OCI-LY1 (cell line): ENCODE results near the gene ASB2.

Experiments used
- H2AFZ ChIP-seq: fragments of 200-600 bp; sonication (generic), shearing (Covaris generic); 2 replicates; pipeline ENCODE4 v1.6.0; 2014; ENCODE audit warnings: antibody characterized with exemption, mild to moderate bottlenecking, low read length
- H3F3A ChIP-seq: fragments of 200-600 bp; sonication (generic), shearing (Covaris generic); 2 replicates; pipeline ENCODE4 v1.6.0; 2014; ENCODE audit warnings: mild to moderate bottlenecking, antibody characterized with exemption, low read length, moderate library complexity; ENCODE audit not compliant: insufficient read depth
- H3K27ac ChIP-seq: fragments of 200-600 bp; sonication (generic); 2 replicates; pipeline ENCODE4 v1.5.1; 2014; ENCODE audit warnings: low read length, mixed run types, mild to moderate bottlenecking, low read depth; ENCODE audit not compliant: poor library complexity, severe bottlenecking
- H3K27me3 ChIP-seq: fragments of 200-600 bp; sonication (generic); 2 replicates; pipeline ENCODE4 v1.6.0; 2014; ENCODE audit warnings: antibody characterized with exemption, mild to moderate bottlenecking, low read length, moderate library complexity; ENCODE audit not compliant: insufficient read depth
- H3K36me3 ChIP-seq: fragments of 200-600 bp; sonication (generic); 2 replicates; pipeline ENCODE4 v1.6.1; 2014; ENCODE audit warnings: mild to moderate bottlenecking, antibody characterized with exemption, low read length, moderate library complexity, mixed read lengths; ENCODE audit not compliant: insufficient read depth
- H3K4me1 ChIP-seq: fragments of 200-600 bp; sonication (generic); 2 replicates; pipeline ENCODE4 v1.5.1; 2014; ENCODE audit warnings: mild to moderate bottlenecking, low read length, moderate library complexity; ENCODE audit not compliant: insufficient read depth, severe bottlenecking
- H3K4me2 ChIP-seq: fragments of 200-600 bp; sonication (generic), shearing (Covaris generic); 2 replicates; pipeline ENCODE4 v1.6.1; 2014; ENCODE audit warnings: low read length
- H3K4me3 ChIP-seq: fragments of 200-600 bp; sonication (generic); 2 replicates; pipeline ENCODE4 v1.5.1; 2014; ENCODE audit warnings: low read length, low read depth, mild to moderate bottlenecking, mixed read lengths; ENCODE audit not compliant: poor library complexity, severe bottlenecking
- H3K79me2 ChIP-seq: fragments of 200-600 bp; shearing (Covaris generic); 2 replicates; pipeline ENCODE4 v1.6.1; 2016; ENCODE audit warnings: mixed run types, low read length, mixed read lengths; ENCODE audit not compliant: insufficient read depth
- H3K9ac ChIP-seq: fragments of 200-600 bp; sonication (generic), shearing (Covaris generic); 2 replicates; pipeline ENCODE4 v1.6.1; 2014; ENCODE audit warnings: mild to moderate bottlenecking, low read length, mixed read lengths
- H3K9me2 ChIP-seq: fragments of 200-600 bp; sonication (generic), shearing (Covaris generic); 2 replicates; pipeline ENCODE4 v1.6.1; 2014; ENCODE audit warnings: low read depth, mild to moderate bottlenecking, low read length, mixed read lengths
- H3K9me3 ChIP-seq: fragments of 200-600 bp; shearing (Covaris generic); 2 replicates; pipeline ENCODE4 v1.6.1; 2014; ENCODE audit warnings: low read length, mixed read lengths
- H4K20me1 ChIP-seq: fragments of 200-600 bp; sonication (generic), shearing (Covaris generic); 2 replicates; pipeline ENCODE4 v1.6.0; 2016; ENCODE audit warnings: mild to moderate bottlenecking, low read length; ENCODE audit not compliant: insufficient read depth
- EZH2 ChIP-seq: fragments of 200-600 bp; sonication (generic), shearing (Covaris generic); IDR thresholded peaks from 2 replicates; pipeline ENCODE4 v1.8.0; 2017; ENCODE audit warnings: borderline replicate concordance, mixed run types, mild to moderate bottlenecking, antibody characterized with exemption, low read length, moderate library complexity, mixed read lengths
- TF ChIP-seq, protein P1 (sequence below): fragments of 200-600 bp; sonication (generic), shearing (Covaris generic); IDR thresholded peaks from 2 replicates; pipeline ENCODE4 v1.5.1; 2017; ENCODE audit warnings: mild to moderate bottlenecking, antibody characterized with exemption, low read length, moderate library complexity, mixed read lengths

The ASB2 gene

GRCh38 chr14:93991212-93991611 lies 14.8 kb upstream of the ASB2 start:
- Histone ChIP-seq H3K79me2 (no peaks in the 10 kb centered on the region), H3K4me1 (no peaks in the 10 kb centered on the region), H3K9ac (no peak overlapping the region), H3K36me3 (no peaks in the 10 kb centered on the region), H3K9me3 (no peaks in the 10 kb centered on the region), H3F3A (no peaks in the 10 kb centered on the region), H4K20me1 (no peaks in the 10 kb centered on the region), H2AFZ (no peak overlapping the region), H3K4me3 (no peak overlapping the region), H3K27ac (no peak overlapping the region), H3K9me2 (no peaks in the 10 kb centered on the region), H3K4me2 (no peak overlapping the region), H3K27me3 (no peaks in the 10 kb centered on the region)
- no peak for TF ChIP-seq EZH2
- TF ChIP-seq, protein P1, sequence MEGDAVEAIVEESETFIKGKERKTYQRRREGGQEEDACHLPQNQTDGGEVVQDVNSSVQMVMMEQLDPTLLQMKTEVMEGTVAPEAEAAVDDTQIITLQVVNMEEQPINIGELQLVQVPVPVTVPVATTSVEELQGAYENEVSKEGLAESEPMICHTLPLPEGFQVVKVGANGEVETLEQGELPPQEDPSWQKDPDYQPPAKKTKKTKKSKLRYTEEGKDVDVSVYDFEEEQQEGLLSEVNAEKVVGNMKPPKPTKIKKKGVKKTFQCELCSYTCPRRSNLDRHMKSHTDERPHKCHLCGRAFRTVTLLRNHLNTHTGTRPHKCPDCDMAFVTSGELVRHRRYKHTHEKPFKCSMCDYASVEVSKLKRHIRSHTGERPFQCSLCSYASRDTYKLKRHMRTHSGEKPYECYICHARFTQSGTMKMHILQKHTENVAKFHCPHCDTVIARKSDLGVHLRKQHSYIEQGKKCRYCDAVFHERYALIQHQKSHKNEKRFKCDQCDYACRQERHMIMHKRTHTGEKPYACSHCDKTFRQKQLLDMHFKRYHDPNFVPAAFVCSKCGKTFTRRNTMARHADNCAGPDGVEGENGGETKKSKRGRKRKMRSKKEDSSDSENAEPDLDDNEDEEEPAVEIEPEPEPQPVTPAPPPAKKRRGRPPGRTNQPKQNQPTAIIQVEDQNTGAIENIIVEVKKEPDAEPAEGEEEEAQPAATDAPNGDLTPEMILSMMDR = no peak

DNA sequence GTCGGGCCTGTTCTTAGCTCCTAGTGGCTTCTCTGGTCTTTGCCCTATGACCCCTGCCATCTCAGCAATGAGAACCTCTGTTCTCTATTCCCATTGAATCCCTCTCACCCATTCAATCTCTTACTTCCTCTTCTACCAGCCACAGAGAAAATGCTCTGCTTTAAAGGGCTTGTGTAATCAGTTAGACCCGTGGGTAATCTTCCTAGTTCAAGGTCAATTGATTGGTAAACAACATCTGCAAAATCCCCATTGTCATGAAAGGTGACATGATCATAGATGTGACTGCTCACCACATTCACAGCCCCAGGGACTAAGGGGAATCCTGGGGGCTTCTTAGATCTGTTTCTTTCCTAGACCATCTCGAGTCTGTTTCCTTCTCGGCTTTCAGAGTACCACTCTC lies 13.6 kb upstream of the ASB2 start:
- Histone ChIP-seq H3K9me2 (no peaks in the 10 kb centered on the region), H3K27ac (no peak overlapping the region), H3K36me3 (no peaks in the 10 kb centered on the region), H3K9ac (no peak overlapping the region), H2AFZ (no peak overlapping the region), H4K20me1 (no peaks in the 10 kb centered on the region), H3F3A (no peaks in the 10 kb centered on the region), H3K79me2 (no peaks in the 10 kb centered on the region), H3K4me3 (no peak overlapping the region), H3K4me2 (no peak overlapping the region), H3K9me3 (no peaks in the 10 kb centered on the region), H3K4me1 (peaks cover 10% of the 10 kb centered on the region), H3K27me3 (no peaks in the 10 kb centered on the region)
- TF ChIP-seq, protein P1 = no peak
- no peak for TF ChIP-seq EZH2

- H3K27me3 ChIP-seq = no peaks in the 10 kb centered on the region
- H2AFZ ChIP-seq = no peak overlapping the region
- H4K20me1 ChIP-seq = no peaks in the 10 kb centered on the region
- H3K36me3 ChIP-seq = no peaks in the 10 kb centered on the region
- no peak overlapping the region for H3K4me3 ChIP-seq
- TF ChIP-seq EZH2 = no peak
- TF ChIP-seq, protein P1 = no peak
- H3K9me2 ChIP-seq = no peaks in the 10 kb centered on the region
- H3K79me2 ChIP-seq = no peaks in the 10 kb centered on the region
- H3K4me1 ChIP-seq = peaks cover 13% of the 10 kb centered on the region
- H3K4me2 ChIP-seq = no peak overlapping the region
- H3K9me3 ChIP-seq = no peaks in the 10 kb centered on the region
- no peaks in the 10 kb centered on the region for H3F3A ChIP-seq
- no peak overlapping the region for H3K27ac ChIP-seq
- no peak overlapping the region for H3K9ac ChIP-seq
These were observed 11.6 kb upstream of the ASB2 start for GRCh38 chr14:93987815-93988476.
